Measurements from ENCODE around the gene PPFIA3.

GRCh38 chr19:49133621-49134454, 14.5 kb downstream of the PPFIA3 start:
- TF ChIP-seq, protein P1, sequence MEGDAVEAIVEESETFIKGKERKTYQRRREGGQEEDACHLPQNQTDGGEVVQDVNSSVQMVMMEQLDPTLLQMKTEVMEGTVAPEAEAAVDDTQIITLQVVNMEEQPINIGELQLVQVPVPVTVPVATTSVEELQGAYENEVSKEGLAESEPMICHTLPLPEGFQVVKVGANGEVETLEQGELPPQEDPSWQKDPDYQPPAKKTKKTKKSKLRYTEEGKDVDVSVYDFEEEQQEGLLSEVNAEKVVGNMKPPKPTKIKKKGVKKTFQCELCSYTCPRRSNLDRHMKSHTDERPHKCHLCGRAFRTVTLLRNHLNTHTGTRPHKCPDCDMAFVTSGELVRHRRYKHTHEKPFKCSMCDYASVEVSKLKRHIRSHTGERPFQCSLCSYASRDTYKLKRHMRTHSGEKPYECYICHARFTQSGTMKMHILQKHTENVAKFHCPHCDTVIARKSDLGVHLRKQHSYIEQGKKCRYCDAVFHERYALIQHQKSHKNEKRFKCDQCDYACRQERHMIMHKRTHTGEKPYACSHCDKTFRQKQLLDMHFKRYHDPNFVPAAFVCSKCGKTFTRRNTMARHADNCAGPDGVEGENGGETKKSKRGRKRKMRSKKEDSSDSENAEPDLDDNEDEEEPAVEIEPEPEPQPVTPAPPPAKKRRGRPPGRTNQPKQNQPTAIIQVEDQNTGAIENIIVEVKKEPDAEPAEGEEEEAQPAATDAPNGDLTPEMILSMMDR (IDR thresholded peaks at IDR 0.05; ENCODE audit: insufficient read depth, low read length, poor library complexity, severe bottlenecking): no peak
- no peak for TF ChIP-seq EZH2phosphoT487 (conservative IDR thresholded peaks at IDR 0.05; ENCODE audit: low read length)

Measured in SU-DHL-6 (cell line).